Stimulated activated naive B cell treated with anti-CD40 and anti-IgM and Interleukin-4, amounts not matched to agents 10 μg/mL and 1 μg/mL and 100 μg/mL, for 72 hours (primary cell): ENCODE results near the gene MYH11.
A peak's percentile ranks its signal among the peaks of the same experiment; 100 is the strongest.

Source experiments
- ATAC-seq, 2 donors: fragments of 150-1000 bp; cut with Tn5 transposase; replicated peaks; 2 replicates each; pipeline ENCODE4 v1.10.0; 2021; ENCODE audit warnings: moderate library complexity in 1 of 2
- DNase-seq: peaks from one replicate; pipeline ENCODE4 v3.0.0; 2021
- H3K27ac Mint-ChIP-seq: one replicate; pipeline ENCODE4 v1.8.0; 2022; ENCODE audit warnings: mild to moderate bottlenecking, mixed read lengths
- H3K27me3 Mint-ChIP-seq, 2 donors: one replicate each; pipeline ENCODE4 v1.8.0; 2022; ENCODE audit warnings: mixed read lengths in 2 of 2
- H3K36me3 Mint-ChIP-seq, 2 donors: one replicate each; pipeline ENCODE4 v1.8.0; 2022; ENCODE audit warnings: mixed read lengths in 2 of 2, mild to moderate bottlenecking in 1 of 2
- H3K4me1 Mint-ChIP-seq, 2 donors: one replicate each; pipeline ENCODE4 v1.8.0; 2022; ENCODE audit warnings: mixed read lengths in 2 of 2, mild to moderate bottlenecking in 1 of 2
- H3K4me3 Mint-ChIP-seq, 2 donors: one replicate each; pipeline ENCODE4 v1.8.0; 2022; ENCODE audit warnings: mild to moderate bottlenecking in 2 of 2, mixed read lengths in 2 of 2, moderate library complexity in 1 of 2
- H3K9me3 Mint-ChIP-seq, 2 donors: one replicate each; pipeline ENCODE4 v1.8.0; 2022; ENCODE audit warnings: mixed read lengths in 2 of 2, mild to moderate bottlenecking in 1 of 2

The MYH11 gene

GRCh38 chr16:15716694-15717447, 140.0 kb downstream of the MYH11 start:
- no peak overlapping the region for H3K27ac Mint-ChIP-seq
- DNase-seq: no peak
- H3K36me3 Mint-ChIP-seq: peaks cover 53 to 71% of the 10 kb centered on the region in 2 donors
- no peak overlapping the region for H3K4me3 Mint-ChIP-seq
- no peaks in the 10 kb centered on the region for H3K9me3 Mint-ChIP-seq
- H3K27me3 Mint-ChIP-seq: no peaks in the 10 kb centered on the region
- H3K4me1 Mint-ChIP-seq: peaks cover 11 to 14% of the 10 kb centered on the region in 2 donors
- no peak for ATAC-seq

GRCh38 chr16:15715221-15715620, 141.6 kb downstream of the MYH11 start:
- H3K27me3 Mint-ChIP-seq: no peaks in the 10 kb centered on the region
- peaks cover 45 to 67% of the 10 kb centered on the region in 2 donors for H3K36me3 Mint-ChIP-seq
- DNase-seq (no peak), ATAC-seq (no peak)
- H3K9me3 Mint-ChIP-seq: no peaks in the 10 kb centered on the region
- peaks cover 12 to 16% of the 10 kb centered on the region in 2 donors for H3K4me1 Mint-ChIP-seq
- no peak overlapping the region for H3K27ac Mint-ChIP-seq
- H3K4me3 Mint-ChIP-seq: no peak overlapping the region

- peaks cover 10 to 16% of the 10 kb centered on the region in 2 donors for H3K4me1 Mint-ChIP-seq
- H3K27me3 Mint-ChIP-seq: no peaks in the 10 kb centered on the region
- peak overlapping the region; percentile 80 for H3K27ac Mint-ChIP-seq
- no peaks in the 10 kb centered on the region for H3K9me3 Mint-ChIP-seq
- DNase-seq: no peak
- no peak overlapping the region for H3K4me3 Mint-ChIP-seq
- no peak for ATAC-seq
- H3K36me3 Mint-ChIP-seq: peaks cover 41 to 67% of the 10 kb centered on the region in 2 donors
Observed at GRCh38 chr16:15714393-15715172, 142.2 kb downstream of the MYH11 start.

- peaks cover 24 to 50% of the 10 kb centered on the region in 2 donors for H3K36me3 Mint-ChIP-seq
- DNase-seq (no peak), ATAC-seq (no peak)
- H3K4me3 Mint-ChIP-seq: no peak overlapping the region
- H3K27ac Mint-ChIP-seq: no peak overlapping the region
- H3K27me3 Mint-ChIP-seq: no peaks in the 10 kb centered on the region
- H3K4me1 Mint-ChIP-seq: peaks cover 6 to 22% of the 10 kb centered on the region in 2 donors
- no peaks in the 10 kb centered on the region for H3K9me3 Mint-ChIP-seq
Observed at GRCh38 chr16:15708997-15709396, 147.8 kb downstream of the MYH11 start.

GRCh38 chr16:15708096-15708495, 148.7 kb downstream of the MYH11 start:
- Mint-ChIP-seq H3K27ac (peak overlapping the region; percentile 42), H3K27me3 (no peaks in the 10 kb centered on the region), H3K4me3 (no peak overlapping the region), H3K9me3 (no peaks in the 10 kb centered on the region), H3K36me3 (peaks cover 18 to 50% of the 10 kb centered on the region in 2 donors), H3K4me1 (peaks cover 12 to 20% of the 10 kb centered on the region in 2 donors)
- ATAC-seq (no peak), DNase-seq (no peak)

- Mint-ChIP-seq H3K4me1 (peaks cover 13 to 14% of the 10 kb centered on the region in 2 donors), H3K27ac (no peak overlapping the region), H3K27me3 (no peaks in the 10 kb centered on the region), H3K4me3 (no peak overlapping the region), H3K36me3 (peaks cover 14 to 46% of the 10 kb centered on the region in 2 donors), H3K9me3 (no peaks in the 10 kb centered on the region)
- ATAC-seq: no peak
- DNase-seq: no peak
Observed at GRCh38 chr16:15707332-15707731, 149.5 kb downstream of the MYH11 start.

GRCh38 chr16:15705064-15705565, 151.7 kb downstream of the MYH11 start:
- no peaks in the 10 kb centered on the region for H3K9me3 Mint-ChIP-seq
- peaks cover 12 to 38% of the 10 kb centered on the region in 2 donors for H3K36me3 Mint-ChIP-seq
- H3K27me3 Mint-ChIP-seq: no peaks in the 10 kb centered on the region
- H3K27ac Mint-ChIP-seq: peak overlapping the region; percentile 67
- H3K4me3 Mint-ChIP-seq: no peak overlapping the region
- H3K4me1 Mint-ChIP-seq: peaks cover 6 to 11% of the 10 kb centered on the region in 2 donors
- no peak for ATAC-seq
- no peak for DNase-seq

- H3K36me3 Mint-ChIP-seq: peaks cover 13 to 38% of the 10 kb centered on the region in 2 donors
- no peaks in the 10 kb centered on the region for H3K27me3 Mint-ChIP-seq
- H3K9me3 Mint-ChIP-seq: no peaks in the 10 kb centered on the region
- H3K27ac Mint-ChIP-seq: peak overlapping the region; percentile 86
- H3K4me1 Mint-ChIP-seq: peaks cover 6 to 11% of the 10 kb centered on the region in 2 donors
- ATAC-seq (peak; percentile 82 to 86), DNase-seq (peak; percentile 33)
- no peak overlapping the region for H3K4me3 Mint-ChIP-seq
Observed at GRCh38 chr16:15704545-15704987, 152.3 kb downstream of the MYH11 start.

GRCh38 chr16:15703029-15703736, 153.6 kb downstream of the MYH11 start:
- Mint-ChIP-seq H3K36me3 (peaks cover 16 to 39% of the 10 kb centered on the region in 2 donors), H3K27ac (peak overlapping the region; percentile 85), H3K4me3 (no peak overlapping the region), H3K4me1 (peaks cover 6 to 11% of the 10 kb centered on the region in 2 donors), H3K9me3 (no peaks in the 10 kb centered on the region), H3K27me3 (no peaks in the 10 kb centered on the region)
- DNase-seq (no peak), ATAC-seq (no peak)

GRCh38 chr16:15701975-15702970, 154.6 kb downstream of the MYH11 start:
- Mint-ChIP-seq H3K27me3 (no peaks in the 10 kb centered on the region), H3K4me3 (no peak overlapping the region), H3K9me3 (no peaks in the 10 kb centered on the region), H3K4me1 (peaks cover 6 to 11% of the 10 kb centered on the region in 2 donors), H3K27ac (peak overlapping the region; percentile 85), H3K36me3 (peaks cover 13 to 37% of the 10 kb centered on the region in 2 donors)
- no peak for DNase-seq
- ATAC-seq: no peak

GRCh38 chr16:15701367-15701766, 155.5 kb downstream of the MYH11 start:
- DNase-seq (no peak), ATAC-seq (no peak)
- no peak overlapping the region for H3K27ac Mint-ChIP-seq
- H3K4me1 Mint-ChIP-seq: peaks cover 6 to 11% of the 10 kb centered on the region in 2 donors
- no peaks in the 10 kb centered on the region for H3K27me3 Mint-ChIP-seq
- H3K4me3 Mint-ChIP-seq: no peak overlapping the region
- no peaks in the 10 kb centered on the region for H3K9me3 Mint-ChIP-seq
- H3K36me3 Mint-ChIP-seq: peaks cover 19 to 44% of the 10 kb centered on the region in 2 donors

- no peaks in the 10 kb centered on the region for H3K9me3 Mint-ChIP-seq
- H3K4me1 Mint-ChIP-seq: peaks cover 6 to 11% of the 10 kb centered on the region in 2 donors
- H3K36me3 Mint-ChIP-seq: peaks cover 26 to 45% of the 10 kb centered on the region in 2 donors
- H3K27me3 Mint-ChIP-seq: no peaks in the 10 kb centered on the region
- no peak for DNase-seq
- no peak overlapping the region for H3K4me3 Mint-ChIP-seq
- no peak for ATAC-seq
- H3K27ac Mint-ChIP-seq: peak overlapping the region; percentile 59
Observed at GRCh38 chr16:15699819-15700218, 157.0 kb downstream of the MYH11 start.

GRCh38 chr16:15694499-15694898, 162.3 kb downstream of the MYH11 start:
- H3K27me3 Mint-ChIP-seq: no peaks in the 10 kb centered on the region
- peaks cover 45 to 50% of the 10 kb centered on the region in 2 donors for H3K36me3 Mint-ChIP-seq
- H3K4me3 Mint-ChIP-seq: no peak overlapping the region
- DNase-seq (no peak), ATAC-seq (no peak)
- H3K9me3 Mint-ChIP-seq: no peaks in the 10 kb centered on the region
- H3K4me1 Mint-ChIP-seq: peaks cover 4 to 8% of the 10 kb centered on the region in 2 donors
- H3K27ac Mint-ChIP-seq: no peak overlapping the region
